Thyroid gland (tissue), 4 donors: ENCODE data around the gene TGM2. TPM values are rescaled to one million over a fixed set of nuclear protein-coding genes. Genes with fewer than 3 reads are reported as not detected.
A peak's percentile ranks its signal among the peaks of the same experiment; 100 is the strongest.

Source experiments
- DNase-seq, 2 donors: peaks; one replicate each; pipeline ENCODE4 v3.0.0-alpha.2; 2019
- H3K27ac ChIP-seq, 3 donors: fragments of 200-600 bp; sonication (generic); 1 replicate in 2 of 3; 2 replicates in 1 of 3; pipeline ENCODE4 v1.5.1; 2016 to 2019; ENCODE audit warnings: mild to moderate bottlenecking in 1 of 3, moderate library complexity in 1 of 3
- H3K27me3 ChIP-seq: fragments of 200-600 bp; sonication (generic); one replicate; pipeline ENCODE4 v1.5.1; 2019
- H3K36me3 ChIP-seq, 2 donors: fragments of 200-600 bp; sonication (generic); one replicate each; pipeline ENCODE4 v1.5.1; 2016 to 2019
- H3K4me1 ChIP-seq, 2 donors: fragments of 200-600 bp; sonication (generic); one replicate each; pipeline ENCODE4 v1.5.1; 2017 to 2019
- H3K4me3 ChIP-seq, 3 donors: fragments of 200-600 bp; sonication (generic); replicated peaks in 1 of 3; 1 replicate in 2 of 3; 2 replicates in 1 of 3; pipeline ENCODE4 v1.5.1; 2016; ENCODE audit warnings: mild to moderate bottlenecking in 1 of 3
- H3K9me3 ChIP-seq: fragments of 200-600 bp; sonication (generic); one replicate; pipeline ENCODE4 v1.5.1; 2017
- CTCF ChIP-seq, 6 experiments: fragments of 200-600 bp in 3 of 6; fragments of 450-650 bp in 3 of 6; sonication (generic) in 3 of 6; IDR thresholded peaks; one replicate each; pipeline ENCODE4 v1.5.1; 2016 to 2019; ENCODE audit warnings: antibody characterized with exemption in 6 of 6, mild to moderate bottlenecking in 2 of 6, inconsistent platforms in 1 of 6, moderate library complexity in 1 of 6
- POLR2A ChIP-seq, 2 donors: fragments of 450-650 bp; IDR thresholded peaks; one replicate each; pipeline ENCODE4 v1.6.1; 2017; ENCODE audit warnings: antibody characterized with exemption in 2 of 2, mild to moderate bottlenecking in 2 of 2, moderate library complexity in 1 of 2
- WGBS, 2 donors: methylation state at CpG; one replicate each; pipeline ENCODE4 v1.1.5; 2017; 5-methylcytosine and 5-hydroxymethylcytosine counted together
- intact Hi-C: fragments of 100-400 bp; cut with DNase I; formaldehyde crosslinking; loops from one replicate; pipeline ENCODE4 v1.15.1; 2023
- total RNA-seq, 4 donors: library from RNA; depleted of rRNA; stranded (reverse); fragments of >200 nt; gene quantifications; one replicate each; pipeline ENCODE4 v1.2.3, GENCODE V29; 2016

The TGM2 gene
- total RNA-seq, 4 donors from 2014 or later: 16.9 to 133 (median 18.4) TPM

GRCh38 chr20:38133680-38134426, 31.2 kb downstream of the TGM2 start:
- H3K36me3 ChIP-seq: no peaks in the 10 kb centered on the region
- H3K4me1 ChIP-seq: peaks cover 0 to 13% of the 10 kb centered on the region in 2 donors
- H3K9me3 ChIP-seq: no peaks in the 10 kb centered on the region
- H3K27ac ChIP-seq: peak overlapping the region in 2 of 3 donors; percentile 28 to 29
- no peak for TF ChIP-seq POLR2A (IDR thresholded peaks at IDR 0.05)
- no peak for TF ChIP-seq CTCF (IDR thresholded peaks at IDR 0.05)
- no peak overlapping the region for H3K4me3 ChIP-seq
- no peaks in the 10 kb centered on the region for H3K27me3 ChIP-seq
- WGBS, 2 donors: 78 to 87% methylated on average over 10 of the region's 10 CpGs
- intact Hi-C loops: no loop called here
- DNase-seq: no peak

GRCh38 chr20:38132910-38133501, 32.1 kb downstream of the TGM2 start:
- Histone ChIP-seq H3K27ac (no peak overlapping the region), H3K36me3 (no peaks in the 10 kb centered on the region), H3K4me1 (peaks cover 0 to 13% of the 10 kb centered on the region in 2 donors), H3K4me3 (no peak overlapping the region), H3K9me3 (no peaks in the 10 kb centered on the region), H3K27me3 (no peaks in the 10 kb centered on the region)
- intact Hi-C loops: no loop called here
- no peak for TF ChIP-seq POLR2A (IDR thresholded peaks at IDR 0.05)
- no peak for TF ChIP-seq CTCF (IDR thresholded peaks at IDR 0.05)
- no peak for DNase-seq
- WGBS, 2 donors: 90 to 92% methylated on average over 8 to 10 of the region's 11 CpGs

DNA sequence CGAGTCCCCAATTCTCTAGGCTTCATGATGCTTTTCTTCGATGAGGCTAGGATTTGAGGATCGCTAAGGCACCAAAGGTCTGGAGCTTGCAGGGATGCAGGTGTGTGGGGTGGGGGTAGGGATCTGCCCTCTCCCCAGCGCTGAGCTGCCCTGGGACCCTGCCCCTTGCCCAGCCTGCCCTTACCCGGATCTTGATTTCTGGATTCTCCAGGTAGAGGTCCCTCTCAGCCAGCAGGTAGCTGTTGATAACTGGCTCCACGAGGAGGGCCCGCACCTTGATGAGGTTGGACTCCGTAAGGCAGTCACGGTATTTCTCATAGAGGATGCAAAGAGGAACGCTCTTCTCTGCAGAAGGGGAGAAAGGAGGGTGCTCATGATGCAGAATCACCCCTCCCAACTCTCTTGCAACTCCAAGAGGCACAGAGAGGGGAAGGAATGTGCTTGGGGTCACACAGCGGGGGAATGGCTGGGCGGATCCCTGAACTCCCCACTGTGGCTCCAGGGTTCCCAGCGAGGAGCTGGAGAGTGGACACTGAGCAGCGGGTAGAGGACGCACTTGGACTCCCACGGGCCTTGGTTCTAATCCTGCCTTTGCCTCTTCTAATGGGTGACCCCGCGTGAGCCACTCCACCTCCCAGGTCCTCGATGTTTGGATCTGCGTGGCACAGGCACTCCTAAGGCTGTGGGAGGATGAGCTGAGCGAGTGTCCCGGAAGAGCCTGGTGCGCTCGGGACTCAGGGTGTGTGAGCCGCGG, 32.7 kb downstream of the TGM2 start:
- Histone ChIP-seq H3K36me3 (no peaks in the 10 kb centered on the region), H3K27me3 (no peaks in the 10 kb centered on the region), H3K9me3 (no peaks in the 10 kb centered on the region), H3K4me1 (peaks cover 0 to 15% of the 10 kb centered on the region in 2 donors), H3K27ac (no peak overlapping the region), H3K4me3 (no peak overlapping the region)
- intact Hi-C loops: no loop called here
- TF ChIP-seq POLR2A (IDR thresholded peaks at IDR 0.05): no peak
- no peak for TF ChIP-seq CTCF (IDR thresholded peaks at IDR 0.05)
- WGBS, 2 donors: 87 to 88% methylated on average over 14 to 19 of the region's 26 CpGs
- DNase-seq: no peak

- Histone ChIP-seq H3K36me3 (no peaks in the 10 kb centered on the region), H3K9me3 (no peaks in the 10 kb centered on the region), H3K27ac (no peak overlapping the region), H3K27me3 (no peaks in the 10 kb centered on the region), H3K4me3 (no peak overlapping the region), H3K4me1 (peaks cover 3 to 20% of the 10 kb centered on the region in 2 donors)
- intact Hi-C loops: no loop called here
- TF ChIP-seq POLR2A (IDR thresholded peaks at IDR 0.05) (no peak), CTCF (IDR thresholded peaks at IDR 0.05) (no peak)
- 94 to 97% methylated on average over 3 of the region's 3 CpGs for WGBS, 2 donors
- no peak for DNase-seq
Measured at GRCh38 chr20:38131588-38132121, 33.4 kb downstream of the TGM2 start.
